Measurements from ENCODE around the gene G3BP1. TPM values are rescaled to one million over a fixed set of nuclear protein-coding genes. Genes with fewer than 3 reads are reported as not detected.

The G3BP1 gene
- total RNA-seq, 1 donor from 2014 or later: 118 TPM

GRCh38 chr5:151808451-151809169, 36.9 kb downstream of the G3BP1 start:
- no peak overlapping the region for H3K4me3 ChIP-seq (ENCODE audit: low read depth, low read length)
- no peak for DNase-seq (ENCODE audit: low read depth)
- TF ChIP-seq CTCF (conservative IDR thresholded peaks at IDR 0.05; ENCODE audit: low read depth, low read length): no peak

- TF ChIP-seq CTCF (conservative IDR thresholded peaks at IDR 0.05; ENCODE audit: low read depth, low read length): no peak
Measured at GRCh38 chr5:151810449-151810848, 38.7 kb downstream of the G3BP1 start.

GRCh38 chr5:151810897-151811296, 39.1 kb downstream of the G3BP1 start:
- DNase-seq (ENCODE audit: low read depth): no peak

More at GRCh38 chr5:151810449-151810848, 38.7 kb downstream of the G3BP1 start:
- H3K4me3 ChIP-seq (ENCODE audit: low read depth, low read length): no peak overlapping the region
- no peak for DNase-seq (ENCODE audit: low read depth)

GRCh38 chr5:151811593-151812321, 40.0 kb downstream of the G3BP1 start:
- H3K4me3 ChIP-seq (ENCODE audit: low read depth, low read length): no peak overlapping the region
- no peak for TF ChIP-seq CTCF (conservative IDR thresholded peaks at IDR 0.05; ENCODE audit: low read depth, low read length)
- DNase-seq (ENCODE audit: low read depth): no peak

More at GRCh38 chr5:151810897-151811296, 39.1 kb downstream of the G3BP1 start:
- H3K4me3 ChIP-seq (ENCODE audit: low read depth, low read length): no peak overlapping the region
- TF ChIP-seq CTCF (conservative IDR thresholded peaks at IDR 0.05; ENCODE audit: low read depth, low read length): no peak

GRCh38 chr5:151812757-151813309, 41.1 kb downstream of the G3BP1 start:
- no peak overlapping the region for H3K4me3 ChIP-seq (ENCODE audit: low read depth, low read length)
- no peak for DNase-seq (ENCODE audit: low read depth)
- TF ChIP-seq CTCF (conservative IDR thresholded peaks at IDR 0.05; ENCODE audit: low read depth, low read length): no peak

- DNase-seq (ENCODE audit: low read depth): no peak
- H3K4me3 ChIP-seq (ENCODE audit: low read depth, low read length): no peak overlapping the region
- no peak for TF ChIP-seq CTCF (conservative IDR thresholded peaks at IDR 0.05; ENCODE audit: low read depth, low read length)
Measured at GRCh38 chr5:151815051-151815450, 43.3 kb downstream of the G3BP1 start.
